Sigmoid colon (tissue), 7 donors: ENCODE measurements around the gene USP15. TPM values are rescaled to one million over a fixed set of nuclear protein-coding genes. Genes with fewer than 3 reads are reported as not detected.

Source experiments
- DNase-seq: peaks from one replicate; pipeline ENCODE4 v3.0.0-alpha.2; 2019
- H3K27ac ChIP-seq, 4 donors: fragments of 200-600 bp; sonication (generic); one replicate each; pipeline ENCODE4 v1.5.1; 2016 to 2019; ENCODE audit warnings: mild to moderate bottlenecking in 1 of 4
- H3K27me3 ChIP-seq, 3 donors: fragments of 200-600 bp; sonication (generic); one replicate each; pipeline ENCODE4 v1.5.1; 2019; ENCODE audit warnings: mild to moderate bottlenecking in 1 of 3
- H3K36me3 ChIP-seq, 4 donors: fragments of 200-600 bp; sonication (generic); one replicate each; pipeline ENCODE4 v1.5.1; 2016 to 2019
- H3K4me1 ChIP-seq, 4 donors: fragments of 200-600 bp; sonication (generic); one replicate each; pipeline ENCODE4 v1.5.1; 2017 to 2019
- H3K4me3 ChIP-seq, 4 donors: fragments of 200-600 bp; sonication (generic); one replicate each; pipeline ENCODE4 v1.5.1; 2017 to 2019; ENCODE audit warnings: mild to moderate bottlenecking in 2 of 4, moderate library complexity in 1 of 4
- H3K9me3 ChIP-seq, 4 donors: fragments of 200-600 bp in 3 of 4; sonication (generic) in 3 of 4; one replicate each; pipeline versions ENCODE4 v1.5.1 to v1.6.1; 2013 to 2019
- CTCF ChIP-seq, 4 experiments: fragments of 450-650 bp in 3 of 4; fragments of 200-600 bp in 1 of 4; IDR thresholded peaks; one replicate each; pipeline ENCODE4 v1.5.1; 2016 to 2019; ENCODE audit warnings: antibody characterized with exemption in 4 of 4, mild to moderate bottlenecking in 3 of 4, moderate library complexity in 2 of 4
- EP300 ChIP-seq, 4 donors: sonication (generic); formaldehyde crosslinking; IDR thresholded peaks; one replicate each; pipeline ENCODE4 v1.6.1; 2017; ENCODE audit warnings: antibody characterized with exemption in 4 of 4
- POLR2A ChIP-seq, 2 donors: fragments of 450-650 bp; IDR thresholded peaks; one replicate each; pipeline ENCODE4 v1.6.1; 2016; ENCODE audit warnings: antibody characterized with exemption in 2 of 2, mild to moderate bottlenecking in 2 of 2, moderate library complexity in 2 of 2
- POLR2AphosphoS5 ChIP-seq, 4 donors: sonication (generic); formaldehyde crosslinking; IDR thresholded peaks; one replicate each; pipeline ENCODE4 v1.6.1; 2017; ENCODE audit warnings: antibody characterized with exemption in 4 of 4
- WGBS, 2 donors: extraction: QIAGEN DNeasy Blood & Tissue Kit; methylation state at CpG; one replicate each; pipeline ENCODE4 v1.1.7; 2013; 5-methylcytosine and 5-hydroxymethylcytosine counted together
- intact Hi-C: fragments of 100-400 bp; cut with DNase I; formaldehyde crosslinking; loops from one replicate; pipeline ENCODE4 v1.15.1; 2023
- polyA plus RNA-seq, 3 donors: library from polyadenylated mRNA; stranded (reverse); fragments of 200-250 nt; gene quantifications; one replicate each; pipeline ENCODE4 v1.2.3, GENCODE V29; 2013
- total RNA-seq, 4 donors: library from RNA; depleted of rRNA; stranded (reverse); fragments of >200 nt; gene quantifications; one replicate each; pipeline ENCODE4 v1.1.0, GENCODE V29; 2016
- donor health status: healthy with polysubstance abuse.
- donor health status: Bipolar disorder and iron deficiency.
- donor health status: healthy.

Gene USP15
- total and polyA plus RNA-seq, 7 donors = 22.2 to 78.4 (median 63.7) TPM

GRCh38 chr12:62247281-62248045 is 12.7 kb upstream of the USP15 start:
- no peaks in the 10 kb centered on the region for H3K27me3 ChIP-seq
- no peaks in the 10 kb centered on the region for H3K4me1 ChIP-seq
- 77 to 84% methylated on average over 3 of the region's 3 CpGs for WGBS, 2 donors
- intact Hi-C loops = no loop called here
- no peaks in the 10 kb centered on the region for H3K36me3 ChIP-seq
- TF ChIP-seq EP300 (IDR thresholded peaks at IDR 0.05) (no peak), CTCF (IDR thresholded peaks at IDR 0.05) (no peak), POLR2AphosphoS5 (IDR thresholded peaks at IDR 0.05) (no peak), POLR2A (IDR thresholded peaks at IDR 0.05) (no peak)
- DNase-seq = no peak
- no peak overlapping the region for H3K27ac ChIP-seq
- no peaks in the 10 kb centered on the region for H3K9me3 ChIP-seq
- H3K4me3 ChIP-seq = no peak overlapping the region

- no peak for DNase-seq
- Histone ChIP-seq H3K27me3 (no peaks in the 10 kb centered on the region), H3K27ac (no peak overlapping the region), H3K4me3 (no peak overlapping the region), H3K9me3 (no peaks in the 10 kb centered on the region), H3K4me1 (no peaks in the 10 kb centered on the region), H3K36me3 (no peaks in the 10 kb centered on the region)
- TF ChIP-seq EP300 (IDR thresholded peaks at IDR 0.05) (no peak), POLR2AphosphoS5 (IDR thresholded peaks at IDR 0.05) (no peak), POLR2A (IDR thresholded peaks at IDR 0.05) (no peak), CTCF (IDR thresholded peaks at IDR 0.05) (no peak)
- intact Hi-C loops = no loop called here
- WGBS, 2 donors = 89 to 91% methylated on average over 1 of the region's 1 CpG
Measured at GRCh38 chr12:62248873-62249272, 11.3 kb upstream of the USP15 start.

- no peak for TF ChIP-seq POLR2AphosphoS5 (IDR thresholded peaks at IDR 0.05)
- TF ChIP-seq CTCF (IDR thresholded peaks at IDR 0.05) = no peak
- no peak for TF ChIP-seq EP300 (IDR thresholded peaks at IDR 0.05)
- no peak for TF ChIP-seq POLR2A (IDR thresholded peaks at IDR 0.05)
- Histone ChIP-seq H3K4me3 (no peak overlapping the region), H3K36me3 (no peaks in the 10 kb centered on the region), H3K27ac (no peak overlapping the region), H3K4me1 (no peaks in the 10 kb centered on the region), H3K27me3 (no peaks in the 10 kb centered on the region), H3K9me3 (no peaks in the 10 kb centered on the region)
- no peak for DNase-seq
- 91 to 94% methylated on average over 2 of the region's 2 CpGs for WGBS, 2 donors
- intact Hi-C loops = no loop called here
Measured at GRCh38 chr12:62249419-62249818, 10.8 kb upstream of the USP15 start.

GRCh38 chr12:62250671-62251608 is 9.3 kb upstream of the USP15 start:
- no peak for DNase-seq
- intact Hi-C loops = loop anchor here (10.0 kb wide), 1 partner anchor 114 kb away; no protein-coding TSS in a partner anchor
- H3K27ac ChIP-seq = peak overlapping the region in 2 of 4 donors; percentile 29 to 63
- WGBS, 2 donors = 76 to 82% methylated on average over 3 of the region's 3 CpGs
- H3K27me3 ChIP-seq = no peaks in the 10 kb centered on the region
- H3K4me1 ChIP-seq = no peaks in the 10 kb centered on the region
- no peaks in the 10 kb centered on the region for H3K36me3 ChIP-seq
- TF ChIP-seq POLR2AphosphoS5 (IDR thresholded peaks at IDR 0.05) (no peak), POLR2A (IDR thresholded peaks at IDR 0.05) (no peak), EP300 (IDR thresholded peaks at IDR 0.05) (no peak), CTCF (IDR thresholded peaks at IDR 0.05) (no peak)
- no peaks in the 10 kb centered on the region for H3K9me3 ChIP-seq
- no peak overlapping the region for H3K4me3 ChIP-seq
